ENCODE data around the gene PDZD4.

The PDZD4 gene

DNA sequence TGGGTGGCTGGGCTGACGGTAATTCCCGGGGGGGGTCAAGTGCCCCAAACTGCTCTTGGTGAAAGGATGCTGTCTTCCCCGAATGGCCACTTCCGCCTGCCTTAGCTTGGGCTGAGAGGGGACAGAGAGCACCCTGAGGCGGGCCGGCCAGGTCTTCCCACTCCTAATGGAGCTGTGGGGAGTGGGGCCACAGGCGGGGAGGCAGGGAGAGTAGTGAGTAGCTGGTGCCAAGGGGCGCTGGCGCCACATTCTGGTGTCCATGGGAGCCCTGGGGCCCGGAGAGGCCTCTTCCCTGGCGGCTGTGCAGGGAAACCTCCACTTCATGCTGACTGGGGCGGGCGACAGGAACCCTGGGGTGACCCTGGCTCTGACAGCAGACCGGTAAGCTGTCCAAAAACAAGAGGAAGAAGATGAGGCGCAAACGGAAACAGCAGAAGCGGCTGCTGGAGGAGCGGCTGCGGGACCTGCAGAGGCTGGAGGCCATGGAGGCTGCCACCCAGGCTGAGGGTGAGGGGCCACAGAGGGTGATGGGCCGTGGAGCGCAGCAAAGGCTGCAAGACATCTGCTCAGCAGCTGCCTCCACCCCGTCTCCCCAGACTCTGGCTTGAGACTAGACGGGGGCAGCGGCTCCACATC lies 46.8 kb downstream of the PDZD4 start:
- Histone ChIP-seq H3K9me3 (replicated peaks; ENCODE audit: insufficient read depth, low read length) (no peaks in the 10 kb centered on the region), H3K36me3 (replicated peaks; ENCODE audit: insufficient read depth, low read length) (no peaks in the 10 kb centered on the region), H3K27ac (ENCODE audit: low read length) (no peak overlapping the region), H3K4me2 (ENCODE audit: low read depth, low read length) (no peak overlapping the region), H3K4me1 (ENCODE audit: low read length) (no peaks in the 10 kb centered on the region), H3K4me3 (ENCODE audit: low read length) (no peak overlapping the region), H3K27me3 (replicated peaks; ENCODE audit: insufficient read depth, low read length) (0 out of 2 replicates have a peak, but pooled peaks cover 3% of the 10 kb centered on the region), H4K20me1 (ENCODE audit: insufficient read depth, low read length) (no peaks in the 10 kb centered on the region), H3K9ac (ENCODE audit: low read length) (no peak overlapping the region), H2AFZ (ENCODE audit: low read length) (no peak overlapping the region), H3K79me2 (ENCODE audit: low read length) (no peaks in the 10 kb centered on the region), H3F3A (ENCODE audit: insufficient read depth, low read length) (no peaks in the 10 kb centered on the region), H3K9me2 (replicated peaks; ENCODE audit: insufficient read depth, low read length) (no peaks in the 10 kb centered on the region)
- DNase-seq, result no peak
- TF ChIP-seq EZH2 (optimal IDR thresholded peaks at IDR 0.05; ENCODE audit: low read depth, low read length), result no peak
- TF ChIP-seq EZH2phosphoT487 (IDR thresholded peaks at IDR 0.05; ENCODE audit: low read length), result no peak
- TF ChIP-seq, protein P1, sequence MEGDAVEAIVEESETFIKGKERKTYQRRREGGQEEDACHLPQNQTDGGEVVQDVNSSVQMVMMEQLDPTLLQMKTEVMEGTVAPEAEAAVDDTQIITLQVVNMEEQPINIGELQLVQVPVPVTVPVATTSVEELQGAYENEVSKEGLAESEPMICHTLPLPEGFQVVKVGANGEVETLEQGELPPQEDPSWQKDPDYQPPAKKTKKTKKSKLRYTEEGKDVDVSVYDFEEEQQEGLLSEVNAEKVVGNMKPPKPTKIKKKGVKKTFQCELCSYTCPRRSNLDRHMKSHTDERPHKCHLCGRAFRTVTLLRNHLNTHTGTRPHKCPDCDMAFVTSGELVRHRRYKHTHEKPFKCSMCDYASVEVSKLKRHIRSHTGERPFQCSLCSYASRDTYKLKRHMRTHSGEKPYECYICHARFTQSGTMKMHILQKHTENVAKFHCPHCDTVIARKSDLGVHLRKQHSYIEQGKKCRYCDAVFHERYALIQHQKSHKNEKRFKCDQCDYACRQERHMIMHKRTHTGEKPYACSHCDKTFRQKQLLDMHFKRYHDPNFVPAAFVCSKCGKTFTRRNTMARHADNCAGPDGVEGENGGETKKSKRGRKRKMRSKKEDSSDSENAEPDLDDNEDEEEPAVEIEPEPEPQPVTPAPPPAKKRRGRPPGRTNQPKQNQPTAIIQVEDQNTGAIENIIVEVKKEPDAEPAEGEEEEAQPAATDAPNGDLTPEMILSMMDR (IDR thresholded peaks at IDR 0.05; ENCODE audit: low read length), result no peak

DNA sequence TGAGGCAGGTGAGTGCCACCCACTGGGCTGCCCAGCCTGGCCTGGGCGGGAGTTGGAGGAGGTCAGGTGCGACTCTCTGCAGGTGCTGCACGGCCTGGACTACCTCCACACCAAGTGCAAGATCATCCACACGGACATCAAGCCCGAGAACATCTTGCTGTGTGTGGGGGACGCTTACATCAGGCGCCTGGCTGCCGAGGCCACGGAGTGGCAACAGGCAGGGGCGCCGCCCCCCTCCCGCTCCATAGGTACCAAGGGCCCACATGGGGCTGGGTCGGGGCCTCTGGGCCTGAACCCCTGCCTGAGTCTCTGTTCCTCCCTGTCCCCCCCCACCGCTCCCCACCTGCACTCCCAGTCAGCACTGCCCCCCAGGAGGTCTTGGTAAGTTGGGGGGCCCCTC lies 47.5 kb downstream of the PDZD4 start:
- TF ChIP-seq, protein P1 (IDR thresholded peaks at IDR 0.05; ENCODE audit: low read length), result no peak
- TF ChIP-seq EZH2 (optimal IDR thresholded peaks at IDR 0.05; ENCODE audit: low read depth, low read length) (no peak), EZH2phosphoT487 (IDR thresholded peaks at IDR 0.05; ENCODE audit: low read length) (no peak)
- H3K27me3 ChIP-seq (replicated peaks; ENCODE audit: insufficient read depth, low read length), result 0 out of 2 replicates have a peak, but pooled peaks cover 3% of the 10 kb centered on the region
- H2AFZ ChIP-seq (ENCODE audit: low read length), result no peak overlapping the region
- H3K9me3 ChIP-seq (replicated peaks; ENCODE audit: insufficient read depth, low read length), result no peaks in the 10 kb centered on the region
- H3K9me2 ChIP-seq (replicated peaks; ENCODE audit: insufficient read depth, low read length), result no peaks in the 10 kb centered on the region
- no peaks in the 10 kb centered on the region for H3K36me3 ChIP-seq (replicated peaks; ENCODE audit: insufficient read depth, low read length)
- no peaks in the 10 kb centered on the region for H3K79me2 ChIP-seq (ENCODE audit: low read length)
- no peak overlapping the region for H3K4me3 ChIP-seq (ENCODE audit: low read length)
- H3K9ac ChIP-seq (ENCODE audit: low read length), result no peak overlapping the region
- no peak overlapping the region for H3K4me2 ChIP-seq (ENCODE audit: low read depth, low read length)
- no peaks in the 10 kb centered on the region for H4K20me1 ChIP-seq (ENCODE audit: insufficient read depth, low read length)
- no peaks in the 10 kb centered on the region for H3F3A ChIP-seq (ENCODE audit: insufficient read depth, low read length)
- no peak for DNase-seq
- no peak overlapping the region for H3K27ac ChIP-seq (ENCODE audit: low read length)
- no peaks in the 10 kb centered on the region for H3K4me1 ChIP-seq (ENCODE audit: low read length)

DNA sequence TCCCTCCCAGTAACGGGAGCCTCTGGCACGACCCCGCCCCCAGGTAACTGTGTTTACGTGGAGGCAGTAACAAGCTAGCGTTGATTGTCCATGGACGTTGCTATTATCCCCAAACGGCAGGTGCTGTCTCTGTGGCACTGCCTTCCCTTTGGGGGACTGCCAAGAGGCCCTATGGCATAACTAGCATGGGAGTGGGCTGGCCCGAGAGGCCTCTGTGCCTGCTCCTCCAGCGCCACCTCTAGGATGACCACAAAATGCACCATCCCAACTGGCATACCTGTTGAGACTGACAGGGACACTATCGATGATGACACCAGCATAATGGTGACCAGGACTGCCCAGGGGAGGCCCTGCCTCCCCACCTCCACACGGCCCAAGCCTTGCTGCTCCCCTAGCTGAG lies 48.0 kb downstream of the PDZD4 start:
- Histone ChIP-seq H4K20me1 (ENCODE audit: insufficient read depth, low read length) (no peaks in the 10 kb centered on the region), H3K27me3 (replicated peaks; ENCODE audit: insufficient read depth, low read length) (peaks cover 3% of the 10 kb centered on the region; the same call in 1 of the 2 replicates), H3K79me2 (ENCODE audit: low read length) (no peaks in the 10 kb centered on the region), H3K9ac (ENCODE audit: low read length) (no peak overlapping the region), H3K4me1 (ENCODE audit: low read length) (no peaks in the 10 kb centered on the region), H3K4me3 (ENCODE audit: low read length) (no peak overlapping the region), H3K36me3 (replicated peaks; ENCODE audit: insufficient read depth, low read length) (no peaks in the 10 kb centered on the region), H3K9me2 (replicated peaks; ENCODE audit: insufficient read depth, low read length) (no peaks in the 10 kb centered on the region), H3F3A (ENCODE audit: insufficient read depth, low read length) (no peaks in the 10 kb centered on the region), H3K4me2 (ENCODE audit: low read depth, low read length) (no peak overlapping the region), H3K27ac (ENCODE audit: low read length) (no peak overlapping the region), H2AFZ (ENCODE audit: low read length) (no peak overlapping the region), H3K9me3 (replicated peaks; ENCODE audit: insufficient read depth, low read length) (no peaks in the 10 kb centered on the region)
- DNase-seq, result no peak
- TF ChIP-seq EZH2phosphoT487 (IDR thresholded peaks at IDR 0.05; ENCODE audit: low read length) (no peak), EZH2 (optimal IDR thresholded peaks at IDR 0.05; ENCODE audit: low read depth, low read length) (no peak)

DNA sequence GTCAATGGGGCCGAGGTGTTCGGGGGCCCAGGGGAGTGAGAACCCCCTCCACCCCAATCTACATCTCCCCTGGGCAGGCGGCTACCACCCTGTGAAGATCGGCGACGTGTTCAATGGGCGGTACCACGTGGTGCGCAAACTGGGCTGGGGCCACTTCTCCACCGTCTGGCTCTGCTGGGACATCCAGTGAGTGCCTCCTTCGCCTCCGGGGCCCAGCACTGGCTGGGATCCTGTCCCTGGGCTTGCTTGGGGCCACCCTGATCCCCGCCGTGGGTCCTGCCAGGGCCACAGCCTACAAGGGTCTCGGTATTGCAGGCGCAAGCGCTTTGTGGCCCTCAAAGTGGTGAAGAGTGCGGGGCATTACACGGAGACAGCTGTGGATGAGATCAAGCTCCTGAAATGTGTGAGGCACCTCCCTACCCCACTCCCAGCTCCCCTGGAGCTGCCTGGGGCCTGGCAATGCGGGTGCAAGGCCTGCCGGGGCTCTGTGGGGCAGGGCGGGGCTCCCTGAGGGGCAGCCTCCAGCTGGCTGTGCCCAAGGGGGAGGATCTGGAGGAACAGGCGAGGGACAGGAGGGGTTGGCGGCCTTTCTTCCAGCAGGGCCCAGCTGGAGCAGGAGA lies 48.8 kb downstream of the PDZD4 start:
- H3K4me3 ChIP-seq (ENCODE audit: low read length), result no peak overlapping the region
- no peak overlapping the region for H2AFZ ChIP-seq (ENCODE audit: low read length)
- no peaks in the 10 kb centered on the region for H3F3A ChIP-seq (ENCODE audit: insufficient read depth, low read length)
- peaks cover 3% of the 10 kb centered on the region; the same call in 1 of the 2 replicates for H3K27me3 ChIP-seq (replicated peaks; ENCODE audit: insufficient read depth, low read length)
- H4K20me1 ChIP-seq (ENCODE audit: insufficient read depth, low read length), result no peaks in the 10 kb centered on the region
- H3K79me2 ChIP-seq (ENCODE audit: low read length), result no peaks in the 10 kb centered on the region
- no peak overlapping the region for H3K4me2 ChIP-seq (ENCODE audit: low read depth, low read length)
- H3K36me3 ChIP-seq (replicated peaks; ENCODE audit: insufficient read depth, low read length), result no peaks in the 10 kb centered on the region
- no peak overlapping the region for H3K9ac ChIP-seq (ENCODE audit: low read length)
- TF ChIP-seq, protein P1 (IDR thresholded peaks at IDR 0.05; ENCODE audit: low read length), result no peak
- TF ChIP-seq EZH2phosphoT487 (IDR thresholded peaks at IDR 0.05; ENCODE audit: low read length) (no peak), EZH2 (optimal IDR thresholded peaks at IDR 0.05; ENCODE audit: low read depth, low read length) (no peak)
- no peaks in the 10 kb centered on the region for H3K4me1 ChIP-seq (ENCODE audit: low read length)
- no peak overlapping the region for H3K27ac ChIP-seq (ENCODE audit: low read length)
- no peak for DNase-seq
- H3K9me2 ChIP-seq (replicated peaks; ENCODE audit: insufficient read depth, low read length), result no peaks in the 10 kb centered on the region
- H3K9me3 ChIP-seq (replicated peaks; ENCODE audit: insufficient read depth, low read length), result no peaks in the 10 kb centered on the region
